ENCODE results near the gene SGCD.

DNA sequence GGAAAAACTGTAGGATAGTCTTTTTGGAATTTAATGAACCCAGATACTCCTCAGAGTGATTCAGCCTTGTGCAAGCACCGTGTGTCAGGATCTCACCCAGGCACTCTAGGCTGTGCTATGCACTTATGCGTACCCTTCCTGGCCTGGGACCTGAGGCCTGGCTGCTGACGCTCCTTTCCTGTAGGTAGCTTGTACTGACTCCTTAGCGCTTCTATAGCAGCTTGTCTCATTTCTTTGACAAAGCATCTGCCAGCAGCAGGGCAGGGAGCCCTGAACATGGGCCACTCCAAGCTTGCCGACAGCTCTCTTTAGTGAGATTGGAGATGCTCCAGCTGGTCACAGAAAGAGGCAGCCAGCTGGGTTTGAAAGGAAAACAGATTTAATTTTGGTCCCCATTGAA is 147.3 kb downstream of the SGCD start:
- TF ChIP-seq, protein P1, sequence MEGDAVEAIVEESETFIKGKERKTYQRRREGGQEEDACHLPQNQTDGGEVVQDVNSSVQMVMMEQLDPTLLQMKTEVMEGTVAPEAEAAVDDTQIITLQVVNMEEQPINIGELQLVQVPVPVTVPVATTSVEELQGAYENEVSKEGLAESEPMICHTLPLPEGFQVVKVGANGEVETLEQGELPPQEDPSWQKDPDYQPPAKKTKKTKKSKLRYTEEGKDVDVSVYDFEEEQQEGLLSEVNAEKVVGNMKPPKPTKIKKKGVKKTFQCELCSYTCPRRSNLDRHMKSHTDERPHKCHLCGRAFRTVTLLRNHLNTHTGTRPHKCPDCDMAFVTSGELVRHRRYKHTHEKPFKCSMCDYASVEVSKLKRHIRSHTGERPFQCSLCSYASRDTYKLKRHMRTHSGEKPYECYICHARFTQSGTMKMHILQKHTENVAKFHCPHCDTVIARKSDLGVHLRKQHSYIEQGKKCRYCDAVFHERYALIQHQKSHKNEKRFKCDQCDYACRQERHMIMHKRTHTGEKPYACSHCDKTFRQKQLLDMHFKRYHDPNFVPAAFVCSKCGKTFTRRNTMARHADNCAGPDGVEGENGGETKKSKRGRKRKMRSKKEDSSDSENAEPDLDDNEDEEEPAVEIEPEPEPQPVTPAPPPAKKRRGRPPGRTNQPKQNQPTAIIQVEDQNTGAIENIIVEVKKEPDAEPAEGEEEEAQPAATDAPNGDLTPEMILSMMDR (conservative IDR thresholded peaks at IDR 0.05; ENCODE audit: low read length), result no peak
- no peak for TF ChIP-seq EZH2phosphoT487 (IDR thresholded peaks at IDR 0.05; ENCODE audit: borderline replicate concordance, low read depth, low read length)

Measured in OCI-LY7 (cell line).